Neural progenitor cell (in vitro differentiated cells): ENCODE measurements around the gene OS9.

Experiments
- CTCF ChIP-seq: fragments of 200-600 bp; sonication (generic); IDR thresholded peaks from 2 replicates; pipeline ENCODE4 v1.5.1; 2017; ENCODE audit warnings: antibody characterized with exemption, mild to moderate bottlenecking
- EZH2 ChIP-seq: fragments of 200-600 bp; sonication (generic); IDR thresholded peaks from 2 replicates; pipeline ENCODE4 v1.6.1; 2017; ENCODE audit warnings: antibody characterized with exemption, mild to moderate bottlenecking, moderate library complexity

- TF ChIP-seq CTCF (no peak), EZH2 (no peak)
These were observed 36.2 kb upstream of the OS9 start for GRCh38 chr12:57657744-57658143.
